ENCODE results near the gene PAPPA2.
"Not testable (repeated sequence)": the region's sequence is repeated elsewhere in the genome, so short reads cannot be mapped to it uniquely, and the experiment has no call there.

DNA sequence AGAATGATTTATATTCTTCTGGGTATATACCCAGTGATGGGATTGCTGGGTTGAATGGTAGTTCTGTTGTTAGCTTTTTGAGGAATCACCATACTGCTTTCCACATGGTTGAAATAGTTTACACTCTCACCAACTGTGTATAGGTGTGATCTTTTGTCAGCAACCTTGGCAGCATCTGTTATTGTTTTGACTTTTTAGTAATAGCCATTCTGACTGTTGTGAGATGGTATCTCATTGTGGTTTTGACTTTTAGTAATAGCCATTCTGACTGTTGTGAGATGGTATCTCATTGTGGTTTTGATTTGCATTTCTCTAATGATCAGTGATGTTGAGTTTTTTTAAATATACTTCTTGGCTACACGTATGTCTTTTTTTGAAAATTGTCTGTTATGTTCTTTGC lies 43.4 kb upstream of the PAPPA2 start:
- not testable (repeated sequence) for TF ChIP-seq ZNF830 (CRISPR knock-in tag; IDR thresholded peaks at IDR 0.05); RBM14 (IDR thresholded peaks at IDR 0.05; ENCODE audit: borderline replicate concordance, insufficient read depth, low read depth, low read length); GABPB2 (CRISPR knock-in tag; conservative IDR thresholded peaks at IDR 0.05); FOXA3 (CRISPR knock-in tag; conservative IDR thresholded peaks at IDR 0.05 in 1 of 2, IDR thresholded peaks at IDR 0.05 in 1 of 2); KDM4B (IDR thresholded peaks at IDR 0.05; ENCODE audit: borderline replicate concordance in 2 of 2, low read depth in 1 of 2); STAT5B (CRISPR knock-in tag; IDR thresholded peaks at IDR 0.05); SMARCC2 (IDR thresholded peaks at IDR 0.05; ENCODE audit: low read depth); ZBED1 (IDR thresholded peaks at IDR 0.05); ZNF282 (CRISPR knock-in tag; IDR thresholded peaks at IDR 0.05); POLR2AphosphoS2 (IDR thresholded peaks at IDR 0.05; ENCODE audit: low read length)
- TF ChIP-seq, protein P1, sequence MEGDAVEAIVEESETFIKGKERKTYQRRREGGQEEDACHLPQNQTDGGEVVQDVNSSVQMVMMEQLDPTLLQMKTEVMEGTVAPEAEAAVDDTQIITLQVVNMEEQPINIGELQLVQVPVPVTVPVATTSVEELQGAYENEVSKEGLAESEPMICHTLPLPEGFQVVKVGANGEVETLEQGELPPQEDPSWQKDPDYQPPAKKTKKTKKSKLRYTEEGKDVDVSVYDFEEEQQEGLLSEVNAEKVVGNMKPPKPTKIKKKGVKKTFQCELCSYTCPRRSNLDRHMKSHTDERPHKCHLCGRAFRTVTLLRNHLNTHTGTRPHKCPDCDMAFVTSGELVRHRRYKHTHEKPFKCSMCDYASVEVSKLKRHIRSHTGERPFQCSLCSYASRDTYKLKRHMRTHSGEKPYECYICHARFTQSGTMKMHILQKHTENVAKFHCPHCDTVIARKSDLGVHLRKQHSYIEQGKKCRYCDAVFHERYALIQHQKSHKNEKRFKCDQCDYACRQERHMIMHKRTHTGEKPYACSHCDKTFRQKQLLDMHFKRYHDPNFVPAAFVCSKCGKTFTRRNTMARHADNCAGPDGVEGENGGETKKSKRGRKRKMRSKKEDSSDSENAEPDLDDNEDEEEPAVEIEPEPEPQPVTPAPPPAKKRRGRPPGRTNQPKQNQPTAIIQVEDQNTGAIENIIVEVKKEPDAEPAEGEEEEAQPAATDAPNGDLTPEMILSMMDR (IDR thresholded peaks at IDR 0.05 in 2 of 3, conservative IDR thresholded peaks at IDR 0.05 in 1 of 3; ENCODE audit: insufficient read depth in 2 of 3, low read depth in 1 of 3, low read length in 3 of 3): not testable (repeated sequence)
